OCI-LY7 (cell line): ENCODE data around the gene IFNB1. TPM values are rescaled to one million over a fixed set of nuclear protein-coding genes. Genes with fewer than 3 reads are reported as not detected.

Source experiments
- BruUV-seq: library from RNA; stranded (reverse); fragments of 400-500 nt; replicated peaks from 2 replicates; lab custom pipeline; 2021; lab: Mats Ljungman, UMichigan
- CTCF ChIA-PET: fragments of 300-600 bp; sonication (Branson Sonifier 250); formaldehyde crosslinking; loops from one replicate; lab custom pipeline; 2022; ENCODE audit warnings: antibody characterized with exemption; ENCODE audit not compliant: unreplicated experiment; lab: Charles Lee
- POLR2A ChIA-PET: fragments of 300-600 bp; sonication (Branson Sonifier 250); formaldehyde crosslinking; loops from one replicate; lab custom pipeline; 2022; ENCODE audit warnings: antibody characterized with exemption; lab: Charles Lee
- DNase-seq: peaks from one replicate; pipeline ENCODE4 v3.0.0-alpha.2; 2015; ENCODE audit warnings: low spot score
- H2AFZ ChIP-seq: fragments of 200-600 bp; sonication (generic), shearing (Covaris generic); 2 replicates; pipeline ENCODE4 v1.6.1; 2014; ENCODE audit warnings: mild to moderate bottlenecking, antibody characterized with exemption, low read length, moderate library complexity
- H3K27ac ChIP-seq: fragments of 200-600 bp; sonication (generic); 2 replicates; pipeline ENCODE4 v1.5.1; 2014; ENCODE audit warnings: mixed run types, low read depth, mild to moderate bottlenecking, moderate library complexity, low read length, inconsistent platforms; ENCODE audit not compliant: poor library complexity, severe bottlenecking
- H3K36me3 ChIP-seq: fragments of 200-600 bp; sonication (generic); 2 replicates; pipeline ENCODE4 v1.6.1; 2014; ENCODE audit warnings: mild to moderate bottlenecking, antibody characterized with exemption, low read length, moderate library complexity, mixed read lengths; ENCODE audit not compliant: insufficient read depth
- H3K4me1 ChIP-seq: fragments of 200-600 bp; sonication (generic); 2 replicates; pipeline ENCODE4 v1.5.1; 2014; ENCODE audit warnings: mild to moderate bottlenecking, low read length; ENCODE audit not compliant: insufficient read depth, poor library complexity, severe bottlenecking
- H3K4me2 ChIP-seq: fragments of 200-600 bp; sonication (generic); 2 replicates; pipeline ENCODE4 v1.6.1; 2014; ENCODE audit warnings: mild to moderate bottlenecking, low read length
- H3K4me3 ChIP-seq: fragments of 200-600 bp; sonication (generic); 2 replicates; pipeline ENCODE4 v1.5.1; 2014; ENCODE audit warnings: mild to moderate bottlenecking, low read depth, low read length; ENCODE audit not compliant: poor library complexity, severe bottlenecking
- H3K79me2 ChIP-seq: fragments of 200-600 bp; sonication (generic); 2 replicates; pipeline ENCODE4 v1.6.1; 2016; ENCODE audit warnings: low read depth, mild to moderate bottlenecking, low read length, moderate library complexity, mixed read lengths; ENCODE audit not compliant: insufficient read depth
- H3K9me2 ChIP-seq: fragments of 200-600 bp; sonication (generic); 2 replicates; pipeline ENCODE4 v1.6.1; 2016; ENCODE audit warnings: mild to moderate bottlenecking, low read length, mixed read lengths; ENCODE audit not compliant: insufficient read depth
- H3K9me3 ChIP-seq: fragments of 200-600 bp; sonication (generic); 2 replicates; pipeline ENCODE4 v1.6.1; 2014; ENCODE audit warnings: mild to moderate bottlenecking, mixed run types, low read length, mixed read lengths
- H4K20me1 ChIP-seq: fragments of 200-600 bp; sonication (generic); 2 replicates; pipeline ENCODE4 v1.6.1; 2014; ENCODE audit warnings: mild to moderate bottlenecking, antibody characterized with exemption, low read length, moderate library complexity, mixed read lengths; ENCODE audit not compliant: insufficient read depth
- CTCF ChIP-seq: fragments of 200-600 bp; sonication (generic); conservative IDR thresholded peaks from 2 replicates; pipeline ENCODE4 v1.5.1; 2014; ENCODE audit warnings: mild to moderate bottlenecking, antibody characterized with exemption, low read length, moderate library complexity, mixed read lengths
- EZH2phosphoT487 ChIP-seq: fragments of 200-600 bp; sonication (generic); IDR thresholded peaks from 2 replicates; pipeline ENCODE4 v1.6.1; 2018; ENCODE audit warnings: low read depth, borderline replicate concordance, mild to moderate bottlenecking, mixed run types, antibody characterized with exemption, low read length, moderate library complexity, mixed read lengths
- intact Hi-C: fragments of 100-400 bp; cut with micrococcal nuclease; formaldehyde crosslinking; loops from one replicate; pipeline ENCODE4 v1.10.0; 2022; ENCODE audit not compliant: unreplicated experiment
- total RNA-seq, 2 experiments: library from RNA; depleted of rRNA in 1 of 2; stranded (reverse); fragments of >200 nt in 1 of 2; shearing (Covaris generic) in 1 of 2; gene quantifications; 2 replicates each; pipeline ENCODE4 v1.2.3, GENCODE V29; 2014 to 2022

IFNB1 gene
- total RNA-seq, 2 experiments from 2014 or later: not detected

- CTCF ChIA-PET: interaction anchor here (0.7 to 1.1 kb wide), 3 partner anchors 13 to 170 kb away, joined by 3 read pairs; no protein-coding TSS in a partner anchor
- Histone ChIP-seq H4K20me1 (no peaks in the 10 kb centered on the region), H3K36me3 (no peaks in the 10 kb centered on the region), H3K4me2 (no peak overlapping the region), H2AFZ (no peak overlapping the region), H3K4me3 (no peak overlapping the region), H3K9me3 (no peaks in the 10 kb centered on the region), H3K79me2 (no peaks in the 10 kb centered on the region), H3K4me1 (no peaks in the 10 kb centered on the region), H3K27ac (no peak overlapping the region), H3K9me2 (no peaks in the 10 kb centered on the region)
- no TSS peak for BruUV-seq
- intact Hi-C loops: loop anchor here (1.0 to 5.0 kb wide), 6 partner anchors 33 to 1185 kb away; partner anchors contain the start of gene MLLT3
- POLR2A ChIA-PET: interaction anchor here (0.6 to 2.3 kb wide), 7 partner anchors 13 to 1514 kb away, joined by 3 to 8 read pairs (median 3); no protein-coding TSS in a partner anchor
- TF ChIP-seq EZH2phosphoT487 (no peak), CTCF (peak; percentile 96)
- peak; percentile 78 for DNase-seq
Measured at GRCh38 chr9:21110708-21111576, 33.2 kb upstream of the IFNB1 start.

DNA sequence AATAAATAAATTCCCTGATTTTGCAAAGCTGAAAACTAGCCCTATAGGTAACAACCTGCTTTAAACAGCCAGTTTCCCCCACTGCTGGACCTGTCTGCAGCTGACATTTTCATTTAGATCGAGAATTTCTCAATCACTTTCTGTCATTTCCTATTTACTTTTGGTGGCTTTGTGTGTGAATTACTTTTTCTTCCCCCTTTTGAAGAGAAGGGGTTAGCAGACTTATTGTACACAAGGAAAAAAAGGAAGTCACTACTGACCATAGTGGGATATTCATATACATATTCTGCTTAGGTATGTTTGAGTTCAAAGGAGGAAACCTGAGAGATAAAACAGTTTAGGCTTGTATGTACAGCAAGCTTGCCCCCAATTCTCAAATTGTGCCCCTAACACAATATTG lies 27.0 kb upstream of the IFNB1 start:
- Histone ChIP-seq H3K4me3 (no peak overlapping the region), H3K9me2 (no peaks in the 10 kb centered on the region), H3K79me2 (no peaks in the 10 kb centered on the region), H3K36me3 (no peaks in the 10 kb centered on the region), H3K27ac (no peak overlapping the region), H3K9me3 (no peaks in the 10 kb centered on the region), H3K4me2 (no peak overlapping the region), H4K20me1 (no peaks in the 10 kb centered on the region), H2AFZ (no peak overlapping the region), H3K4me1 (no peaks in the 10 kb centered on the region)
- POLR2A ChIA-PET: interaction anchor here (0.7 to 1.1 kb wide), 3 partner anchors 9 to 421 kb away, joined by 3 read pairs; partner anchors contain the start of gene FOCAD
- TF ChIP-seq EZH2phosphoT487 (no peak), CTCF (no peak)
- CTCF ChIA-PET: no interaction called here
- intact Hi-C loops: loop anchor here (10.0 kb wide), 1 partner anchor 420 kb away; the partner anchor contains the start of gene FOCAD
- no TSS peak for BruUV-seq
- DNase-seq: no peak
